Testis (tissue), 3 donors: ENCODE results near the gene CDKN3. TPM values are rescaled to one million over a fixed set of nuclear protein-coding genes. Genes with fewer than 3 reads are reported as not detected.

Experiments used
- DNase-seq: peaks from one replicate; pipeline ENCODE4 v3.0.0-alpha.2; 2019
- H3K27ac ChIP-seq, 2 donors: fragments of 200-600 bp; sonication (generic); one replicate each; pipeline ENCODE4 v1.5.1; 2019
- H3K27me3 ChIP-seq: fragments of 200-600 bp; sonication (generic); one replicate; pipeline ENCODE4 v1.5.1; 2019
- H3K36me3 ChIP-seq: fragments of 200-600 bp; sonication (generic); one replicate; pipeline ENCODE4 v1.5.1; 2017; ENCODE audit warnings: low read depth; ENCODE audit errors: missing control alignments
- H3K4me1 ChIP-seq: fragments of 200-600 bp; sonication (generic); one replicate; pipeline ENCODE4 v1.5.1; 2019
- H3K4me3 ChIP-seq, 2 donors: fragments of 200-600 bp; sonication (generic); one replicate each; pipeline ENCODE4 v1.5.1; 2017 to 2019
- H3K9me3 ChIP-seq: fragments of 200-600 bp; sonication (generic); one replicate; pipeline ENCODE4 v1.5.1; 2017
- CTCF ChIP-seq, 3 experiments: fragments of 450-650 bp in 2 of 3; fragments of 200-600 bp in 1 of 3; sonication (generic) in 1 of 3; IDR thresholded peaks; one replicate each; pipeline ENCODE4 v1.5.1; 2016 to 2019; ENCODE audit warnings: antibody characterized with exemption in 3 of 3, mild to moderate bottlenecking in 2 of 3, moderate library complexity in 1 of 3
- POLR2A ChIP-seq: fragments of 450-650 bp; IDR thresholded peaks from one replicate; pipeline ENCODE4 v1.6.1; 2017; ENCODE audit warnings: antibody characterized with exemption, mild to moderate bottlenecking, moderate library complexity
- WGBS, 2 donors: methylation state at CpG; one replicate each; pipeline ENCODE4 v1.1.5; 2018; 5-methylcytosine and 5-hydroxymethylcytosine counted together
- intact Hi-C: fragments of 100-400 bp; cut with DNase I; formaldehyde crosslinking; loops from one replicate; pipeline ENCODE4 v1.15.1; 2023; ENCODE audit warnings: low total_unique reads
- polyA plus RNA-seq: library from polyadenylated mRNA; stranded (reverse); fragments of 350-450 nt; fragmentation: Illumina TruSeq; extraction: RNeasy Lipid Tissue Mini Kit (QIAGEN cat#74804); gene quantifications from one replicate; pipeline ENCODE4 v1.2.3, GENCODE V29; 2014; ENCODE audit warnings: low read depth, low replicate concordance; ENCODE audit not compliant: insufficient read depth
- total RNA-seq, 2 donors: library from RNA; depleted of rRNA; stranded (reverse); fragments of >200 nt; gene quantifications; one replicate each; pipeline ENCODE4 v1.2.3, GENCODE V29; 2016

Gene CDKN3
- total and polyA plus RNA-seq, 3 donors from 2014 or later = 99.0 to 398 (median 160) TPM

DNA sequence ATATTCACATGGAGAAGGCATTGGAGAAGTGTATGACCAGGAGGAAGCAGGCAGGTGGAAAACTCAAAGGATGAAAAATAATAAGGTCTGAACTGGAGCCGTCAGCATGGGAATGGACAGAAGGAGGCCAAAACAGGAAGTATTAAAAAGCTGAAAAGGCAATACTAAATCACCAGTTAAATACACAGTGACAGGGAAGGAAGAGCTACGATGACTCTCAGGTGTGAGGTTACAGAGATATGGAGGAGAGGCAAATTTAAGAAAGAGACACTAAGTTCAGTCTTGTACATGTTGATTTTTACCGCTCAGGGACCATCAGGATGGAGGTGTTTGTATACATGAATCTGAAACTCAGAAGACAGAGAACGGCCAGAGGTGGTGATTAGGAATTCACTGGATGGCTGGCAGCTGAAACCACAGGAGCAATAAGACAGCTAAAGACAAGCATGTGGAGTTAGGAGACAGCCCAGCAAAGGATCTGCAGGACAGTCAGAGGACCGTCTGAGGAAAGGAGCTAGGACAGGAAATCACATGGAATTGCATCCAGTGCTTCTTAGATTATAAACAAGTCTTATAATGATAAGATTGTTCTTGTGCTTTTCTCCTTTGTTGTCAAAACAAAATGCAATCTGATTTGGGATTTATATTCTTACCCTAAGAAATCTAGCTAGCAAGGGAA is 33.9 kb upstream of the CDKN3 start:
- Histone ChIP-seq H3K27ac (no peak overlapping the region), H3K4me3 (no peak overlapping the region), H3K27me3 (no peaks in the 10 kb centered on the region), H3K36me3 (no peaks in the 10 kb centered on the region), H3K4me1 (no peaks in the 10 kb centered on the region), H3K9me3 (no peaks in the 10 kb centered on the region)
- DNase-seq = no peak
- WGBS, 2 donors = 66 to 69% methylated on average over 5 of the region's 5 CpGs
- no peak for TF ChIP-seq CTCF (IDR thresholded peaks at IDR 0.05)
- no peak for TF ChIP-seq POLR2A
- intact Hi-C loops = no loop called here

GRCh38 chr14:54364555-54365415 is 32.0 kb upstream of the CDKN3 start:
- Histone ChIP-seq H3K36me3 (no peaks in the 10 kb centered on the region), H3K27me3 (no peaks in the 10 kb centered on the region), H3K4me3 (no peak overlapping the region), H3K27ac (no peak overlapping the region), H3K4me1 (no peaks in the 10 kb centered on the region), H3K9me3 (no peaks in the 10 kb centered on the region)
- no peak for DNase-seq
- intact Hi-C loops = no loop called here
- 55 to 58% methylated on average over 8 to 9 of the region's 9 CpGs for WGBS, 2 donors
- TF ChIP-seq POLR2A = no peak
- TF ChIP-seq CTCF (IDR thresholded peaks at IDR 0.05) = no peak

- no peaks in the 10 kb centered on the region for H3K36me3 ChIP-seq
- WGBS, 2 donors = 64 to 78% methylated on average over 9 of the region's 9 CpGs
- H3K27ac ChIP-seq = no peak overlapping the region
- no peak overlapping the region for H3K4me3 ChIP-seq
- H3K4me1 ChIP-seq = no peaks in the 10 kb centered on the region
- peak; percentile 73 for DNase-seq
- TF ChIP-seq CTCF (IDR thresholded peaks at IDR 0.05) (peak in 1 of 3 experiments; percentile 6), POLR2A (no peak)
- intact Hi-C loops = no loop called here
- no peaks in the 10 kb centered on the region for H3K9me3 ChIP-seq
- H3K27me3 ChIP-seq = no peaks in the 10 kb centered on the region
Measured at GRCh38 chr14:54366736-54367735, 29.8 kb upstream of the CDKN3 start.

DNA sequence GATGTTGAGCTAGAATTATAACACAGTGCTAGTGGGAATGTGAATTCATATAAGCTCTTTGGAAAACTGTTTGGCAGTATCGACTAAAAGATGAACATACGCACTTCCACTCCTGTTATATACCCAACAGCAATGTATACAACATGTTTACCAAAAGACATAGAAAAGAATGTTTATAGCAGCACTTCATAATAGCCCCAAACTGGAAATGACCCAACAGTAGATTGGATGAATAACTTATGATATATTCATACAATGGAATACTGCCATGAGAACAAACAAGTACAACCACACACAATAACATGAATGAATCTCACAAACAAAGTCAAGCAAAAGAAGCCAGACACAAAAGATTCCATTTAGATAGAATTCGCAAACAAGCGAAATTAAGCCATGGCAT is 28.5 kb upstream of the CDKN3 start:
- Histone ChIP-seq H3K4me3 (no peak overlapping the region), H3K4me1 (no peaks in the 10 kb centered on the region), H3K27ac (no peak overlapping the region), H3K9me3 (no peaks in the 10 kb centered on the region), H3K27me3 (no peaks in the 10 kb centered on the region), H3K36me3 (no peaks in the 10 kb centered on the region)
- intact Hi-C loops = no loop called here
- 72 to 74% methylated on average over 4 of the region's 4 CpGs for WGBS, 2 donors
- no peak for DNase-seq
- TF ChIP-seq POLR2A = no peak
- TF ChIP-seq CTCF (IDR thresholded peaks at IDR 0.05) = no peak
